Activated CD8-positive, alpha-beta memory T cell treated with anti-CD3 and anti-CD28 coated beads for 24 hours (primary cell): ENCODE results near the gene ZCCHC9.
"Not testable (repeated sequence)": the region's sequence is repeated elsewhere in the genome, so short reads cannot be mapped to it uniquely, and the experiment has no call there.

Experiments used
- DNase-seq: peaks from one replicate; pipeline ENCODE4 v3.0.0-alpha.2; 2020

ZCCHC9 gene, protein sequence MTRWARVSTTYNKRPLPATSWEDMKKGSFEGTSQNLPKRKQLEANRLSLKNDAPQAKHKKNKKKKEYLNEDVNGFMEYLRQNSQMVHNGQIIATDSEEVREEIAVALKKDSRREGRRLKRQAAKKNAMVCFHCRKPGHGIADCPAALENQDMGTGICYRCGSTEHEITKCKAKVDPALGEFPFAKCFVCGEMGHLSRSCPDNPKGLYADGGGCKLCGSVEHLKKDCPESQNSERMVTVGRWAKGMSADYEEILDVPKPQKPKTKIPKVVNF

GRCh38 chr5:81301271-81302015 lies at the start of gene ZCCHC9:
Gene ZCCHC9 (plus strand): TSS chr5:81301587. CDS start chr5:81304758, 3,171 bp downstream.
- peak; percentile 94 for DNase-seq

GRCh38 chr5:81251922-81252321 lies 49.5 kb upstream of the ZCCHC9 start:
- no peak for DNase-seq

- DNase-seq, result no peak
Measured at GRCh38 chr5:81252904-81253303, 48.5 kb upstream of the ZCCHC9 start.

GRCh38 chr5:81253875-81254274 lies 47.5 kb upstream of the ZCCHC9 start:
- no peak for DNase-seq

GRCh38 chr5:81254886-81255559 lies 46.4 kb upstream of the ZCCHC9 start:
- no peak for DNase-seq

GRCh38 chr5:81256766-81257165 lies 44.6 kb upstream of the ZCCHC9 start:
- no peak for DNase-seq

DNA sequence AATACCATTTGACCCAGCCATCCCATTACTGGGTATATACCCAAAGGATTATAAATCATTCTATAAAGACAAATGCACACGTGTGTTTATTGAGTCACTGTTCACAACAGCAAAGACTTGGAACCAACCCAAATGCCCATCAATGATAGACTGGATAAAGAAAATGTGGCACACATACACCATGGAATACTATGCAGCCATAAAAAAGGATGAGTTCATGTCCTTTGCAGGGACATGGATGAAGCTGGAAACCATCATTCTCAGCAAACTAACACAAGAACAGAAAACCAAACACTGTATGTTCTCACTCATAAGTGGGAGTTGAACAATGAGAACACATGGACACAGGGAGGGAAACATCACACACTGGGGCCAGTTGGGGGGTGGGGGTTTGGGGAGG lies 38.6 kb upstream of the ZCCHC9 start:
- DNase-seq, result not testable (repeated sequence)

DNA sequence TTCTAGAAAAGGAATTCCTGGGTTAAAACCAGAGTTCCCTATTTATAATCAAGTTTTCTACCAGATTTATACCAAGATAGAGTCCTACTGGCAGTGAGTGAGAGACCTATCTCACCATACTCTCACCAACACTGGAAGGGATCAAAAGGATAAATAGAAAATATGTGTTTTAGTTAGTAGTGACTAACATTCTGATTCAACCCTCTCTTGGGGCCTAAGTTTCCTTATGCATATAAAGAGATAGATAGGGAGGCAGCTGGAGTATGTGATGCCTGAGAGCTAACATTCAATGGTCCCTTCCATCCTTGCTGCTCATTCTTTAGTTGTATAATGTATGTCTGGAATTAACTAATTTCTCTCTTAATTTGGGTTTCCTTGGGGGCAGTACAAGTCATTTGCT lies 36.3 kb upstream of the ZCCHC9 start:
- DNase-seq, result no peak

DNA sequence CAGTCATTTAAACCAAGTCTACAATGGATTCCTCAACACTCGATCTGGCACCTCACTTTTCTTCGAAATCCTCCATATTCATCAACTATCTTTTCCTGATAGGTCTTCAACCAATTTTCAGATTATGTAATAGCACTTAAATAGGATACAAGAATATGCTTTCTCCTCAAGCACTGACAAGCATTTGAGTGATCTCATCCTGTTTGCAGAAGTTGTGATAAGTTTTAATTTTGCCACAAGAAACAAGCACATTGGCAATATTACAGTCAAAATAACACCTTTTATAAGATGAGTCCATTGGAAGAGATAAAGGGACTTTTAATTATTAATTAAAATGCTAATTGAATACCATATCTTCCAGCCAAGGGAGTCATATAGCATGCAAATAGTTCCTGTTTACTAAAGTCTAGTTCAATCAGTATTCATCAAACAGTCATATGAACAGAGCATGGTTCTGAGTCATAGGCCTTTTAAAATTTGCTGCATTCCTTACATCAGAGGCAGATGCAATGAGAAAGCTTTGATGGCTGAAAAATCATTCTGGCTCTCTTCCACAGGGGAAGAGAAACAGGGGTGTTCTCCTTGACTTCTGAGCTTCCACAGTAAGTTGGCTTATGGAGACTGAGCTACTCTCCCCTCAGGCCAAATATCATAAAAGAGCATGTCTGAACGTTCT lies 32.7 kb upstream of the ZCCHC9 start:
- no peak for DNase-seq

DNA sequence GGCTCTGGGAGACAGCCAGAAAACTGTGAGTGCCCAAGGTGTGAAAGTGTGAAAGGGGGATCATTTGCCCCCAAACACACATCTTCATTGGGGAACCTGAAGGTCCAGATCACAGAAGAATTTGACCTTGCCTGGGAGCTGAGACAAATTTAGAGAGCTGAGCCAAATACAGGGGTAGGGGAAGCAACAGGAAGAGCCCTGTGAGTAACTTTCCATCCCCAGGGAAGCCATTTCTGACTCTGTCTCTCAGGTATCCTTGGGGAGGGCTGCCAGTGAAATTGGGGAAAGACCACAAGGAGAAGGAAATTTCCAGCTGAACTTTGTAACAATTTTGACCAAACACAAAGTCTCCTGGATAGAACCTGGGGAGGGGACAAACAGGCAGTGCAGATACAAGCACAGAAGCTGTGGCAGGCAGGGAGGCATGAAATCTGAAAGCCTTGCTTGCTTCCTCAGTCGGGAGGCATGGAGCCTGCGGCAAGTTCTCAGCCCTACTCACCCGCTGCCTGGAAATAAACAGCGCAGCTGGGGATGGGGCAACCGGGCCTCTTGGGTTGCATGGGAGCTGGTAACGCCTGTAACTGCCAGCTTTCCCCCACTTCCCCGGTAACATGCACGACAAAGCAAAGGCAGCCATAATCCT lies 31.5 kb upstream of the ZCCHC9 start:
- no peak for DNase-seq

GRCh38 chr5:81270394-81271027 lies 30.9 kb upstream of the ZCCHC9 start:
- DNase-seq, result not testable (repeated sequence)

DNA sequence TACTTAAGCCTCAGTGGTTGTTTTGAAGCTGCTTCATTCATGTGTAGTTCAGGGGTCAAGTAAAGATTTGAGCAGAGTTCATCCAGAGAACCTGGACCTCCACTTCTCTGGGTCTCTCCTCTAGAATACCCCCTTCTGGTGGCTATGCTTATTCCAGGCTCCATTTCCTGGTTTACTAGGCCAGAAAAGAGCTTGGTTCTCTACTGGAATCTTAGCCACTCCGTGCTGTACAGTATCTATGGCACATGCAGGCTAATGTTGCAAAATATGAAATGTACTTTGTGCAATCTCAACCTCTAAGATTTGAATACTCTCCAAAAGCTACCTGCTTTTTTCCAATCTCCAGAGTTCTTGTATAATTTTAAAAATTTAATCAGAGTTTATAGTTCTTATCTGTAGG lies 17.4 kb upstream of the ZCCHC9 start:
- no peak for DNase-seq

DNA sequence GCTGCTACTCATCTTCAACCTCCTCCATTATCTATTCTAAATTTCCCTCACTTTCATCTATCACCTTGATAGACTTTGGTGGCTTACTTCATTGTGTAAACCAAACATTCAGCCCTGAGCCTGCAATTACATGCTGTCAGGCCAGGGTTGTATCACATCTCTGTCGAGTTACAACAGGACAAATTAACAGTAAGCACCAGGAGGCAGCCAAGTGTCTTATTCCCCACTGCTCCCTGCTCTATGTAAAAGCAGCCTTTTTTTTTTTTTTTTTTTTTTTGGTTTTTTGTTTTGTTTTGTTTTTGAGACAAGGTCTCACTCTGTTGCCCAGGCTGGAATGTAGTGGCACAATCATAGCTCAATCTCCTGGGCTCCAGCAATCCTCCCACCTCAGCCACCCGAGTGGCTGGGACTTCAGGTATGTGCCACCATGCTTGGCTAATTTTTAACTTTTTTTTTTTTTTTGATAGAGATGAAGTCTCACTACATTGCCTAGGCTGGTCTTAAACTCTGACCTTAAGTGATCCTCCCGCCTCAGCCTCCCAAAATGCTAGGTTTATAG lies 15.2 kb upstream of the ZCCHC9 start:
- no peak for DNase-seq

GRCh38 chr5:81288021-81288433 lies 13.4 kb upstream of the ZCCHC9 start:
- DNase-seq, result no peak

DNA sequence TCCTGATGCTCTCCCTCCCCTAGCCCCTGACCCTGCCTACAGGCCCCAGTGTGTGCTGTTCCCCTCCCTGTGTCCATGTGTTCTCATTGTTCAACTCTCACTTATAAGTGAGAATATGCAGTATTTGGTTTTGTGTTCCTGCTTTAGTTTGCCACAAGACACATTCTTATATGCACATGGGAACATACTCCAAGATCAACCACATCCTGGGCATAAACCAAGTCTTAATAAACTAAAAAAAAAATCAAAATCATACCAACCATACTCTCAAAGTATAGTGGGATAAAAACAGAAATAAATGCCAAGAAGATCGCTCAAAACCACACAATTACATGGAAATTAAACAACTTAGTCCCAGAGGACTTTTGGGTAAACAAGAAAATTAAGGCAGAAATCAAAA lies 11.2 kb upstream of the ZCCHC9 start:
- no peak for DNase-seq

GRCh38 chr5:81292130-81292529 lies 9.3 kb upstream of the ZCCHC9 start:
- DNase-seq, result no peak

DNA sequence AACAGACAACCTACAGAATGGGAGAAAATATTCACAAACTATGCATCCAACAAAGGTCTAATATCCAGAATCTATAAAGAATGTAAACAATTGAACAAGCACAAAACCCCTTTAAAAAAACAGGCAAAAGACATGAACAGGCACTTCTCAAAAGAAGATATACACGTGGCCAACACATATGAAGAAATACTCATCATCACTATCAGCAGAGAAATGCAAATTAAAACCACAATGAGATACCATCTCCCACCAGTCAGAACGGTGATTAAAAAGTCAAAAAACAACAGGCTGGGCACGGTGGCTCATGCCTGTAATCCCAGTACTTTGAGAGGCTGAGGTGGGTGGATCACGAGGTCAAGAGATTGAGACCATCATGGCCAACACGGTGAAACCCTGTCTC lies 7.4 kb upstream of the ZCCHC9 start:
- not testable (repeated sequence) for DNase-seq

GRCh38 chr5:81297531-81297930 lies 3.9 kb upstream of the ZCCHC9 start:
- no peak for DNase-seq

DNA sequence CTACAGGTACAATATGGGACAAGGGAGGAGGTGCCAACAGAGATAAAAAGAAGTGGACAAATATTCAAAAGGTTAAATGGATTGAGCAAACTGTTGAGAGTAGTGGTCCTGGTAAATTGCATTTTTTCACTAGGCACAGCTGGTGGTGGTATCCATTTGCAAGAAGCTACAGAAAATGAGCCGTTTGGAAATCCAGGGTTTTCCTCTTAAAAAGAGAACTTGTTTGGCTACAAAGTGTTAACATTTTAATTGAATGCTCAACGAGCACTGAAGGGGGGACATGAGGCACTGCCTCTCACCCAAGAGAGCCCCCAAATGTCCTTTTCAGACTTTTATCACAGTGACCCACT lies 491 bp upstream of the ZCCHC9 start:
- DNase-seq, result no peak

DNA sequence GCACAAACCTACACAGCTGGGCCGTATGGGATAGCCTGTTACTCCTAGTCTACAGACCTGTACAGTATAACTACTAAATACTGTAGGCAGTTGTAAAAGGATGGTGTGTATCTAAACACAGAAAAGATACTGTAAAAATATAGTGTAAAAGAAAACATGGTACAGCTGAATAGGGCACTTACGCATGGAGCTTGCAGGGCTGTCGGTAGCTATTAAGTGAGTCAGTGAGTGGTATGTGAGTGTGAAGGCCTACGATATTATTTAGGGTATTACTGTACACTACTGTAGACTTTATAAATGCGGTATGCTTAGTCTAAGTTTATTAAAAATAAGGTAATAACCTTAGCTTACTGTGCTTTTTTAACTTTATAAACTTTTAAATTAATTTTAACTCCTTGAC lies 1.2 kb downstream of the ZCCHC9 start:
- no peak for DNase-seq

- DNase-seq, result no peak
Measured at GRCh38 chr5:81303563-81303962, 2.2 kb downstream of the ZCCHC9 start.

GRCh38 chr5:81305785-81306184 lies 4.4 kb downstream of the ZCCHC9 start:
- no peak for DNase-seq
